ENCODE measurements around the gene ZNF439. TPM values are rescaled to one million over a fixed set of nuclear protein-coding genes. Genes with fewer than 3 reads are reported as not detected.
A peak's percentile ranks its signal among the peaks of the same experiment; 100 is the strongest.
"Not testable (repeated sequence)": the region's sequence is repeated elsewhere in the genome, so short reads cannot be mapped to it uniquely, and the experiment has no call there.

Gene ZNF439
- total RNA-seq, 2 donors from 2014 or later: 4.3 to 16.5 TPM

- Mint-ChIP-seq H3K27ac (peak overlapping the region; percentile 70), H3K36me3 (ENCODE audit: low read depth) (peaks cover 18% of the 10 kb centered on the region), H3K27me3 (no peaks in the 10 kb centered on the region), H3K9me3 (no peaks in the 10 kb centered on the region), H3K4me1 (peaks cover 6% of the 10 kb centered on the region), H3K4me3 (peak overlapping the region; percentile 91)
- ATAC-seq (replicated peaks): peak; percentile 22
These were observed 329 bp upstream of the ZNF439 start for GRCh38 chr19:11848200-11848593.

GRCh38 chr19:11850289-11850688, 1.8 kb downstream of the ZNF439 start:
- not testable (repeated sequence) for H3K27ac Mint-ChIP-seq; H3K27me3 Mint-ChIP-seq; H3K4me1 Mint-ChIP-seq; H3K9me3 Mint-ChIP-seq; ATAC-seq (replicated peaks)
- H3K36me3 Mint-ChIP-seq (ENCODE audit: low read depth): peaks cover 23% of the 10 kb centered on the region
- peak overlapping the region; percentile 91 for H3K4me3 Mint-ChIP-seq

GRCh38 chr19:11853358-11853757, 4.8 kb downstream of the ZNF439 start:
- peaks cover 32% of the 10 kb centered on the region for H3K36me3 Mint-ChIP-seq (ENCODE audit: low read depth)
- H3K4me1 Mint-ChIP-seq: peaks cover 6% of the 10 kb centered on the region
- H3K27me3 Mint-ChIP-seq: no peaks in the 10 kb centered on the region
- ATAC-seq (replicated peaks): no peak
- peaks cover 14% of the 10 kb centered on the region for H3K9me3 Mint-ChIP-seq
- no peak overlapping the region for H3K27ac Mint-ChIP-seq
- no peak overlapping the region for H3K4me3 Mint-ChIP-seq

- H3K36me3 Mint-ChIP-seq (ENCODE audit: low read depth): peaks cover 15% of the 10 kb centered on the region
- H3K4me1 Mint-ChIP-seq: no peaks in the 10 kb centered on the region
- peaks cover 27% of the 10 kb centered on the region for H3K9me3 Mint-ChIP-seq
These were observed 8.2 kb downstream of the ZNF439 start for GRCh38 chr19:11856596-11857250.

GRCh38 chr19:11860721-11861120, 12.2 kb downstream of the ZNF439 start:
- Mint-ChIP-seq H3K4me1 (no peaks in the 10 kb centered on the region), H3K27me3 (no peaks in the 10 kb centered on the region), H3K9me3 (peaks cover 36% of the 10 kb centered on the region), H3K4me3 (no peak overlapping the region), H3K27ac (no peak overlapping the region), H3K36me3 (ENCODE audit: low read depth) (peaks cover 37% of the 10 kb centered on the region)
- ATAC-seq (replicated peaks): no peak

More at GRCh38 chr19:11856596-11857250, 8.2 kb downstream of the ZNF439 start:
- Mint-ChIP-seq H3K27me3 (no peaks in the 10 kb centered on the region), H3K27ac (no peak overlapping the region), H3K4me3 (no peak overlapping the region)
- ATAC-seq (replicated peaks): no peak

- ATAC-seq (replicated peaks): no peak
These were observed 12.8 kb downstream of the ZNF439 start for GRCh38 chr19:11861301-11861700.

GRCh38 chr19:11867766-11868165, 19.2 kb downstream of the ZNF439 start:
- not testable (repeated sequence) for H3K4me1 Mint-ChIP-seq; H3K4me3 Mint-ChIP-seq; H3K27ac Mint-ChIP-seq; H3K27me3 Mint-ChIP-seq; ATAC-seq (replicated peaks)
- Mint-ChIP-seq H3K36me3 (ENCODE audit: low read depth) (peaks cover 59% of the 10 kb centered on the region), H3K9me3 (peaks cover 39% of the 10 kb centered on the region)

More at GRCh38 chr19:11861301-11861700, 12.8 kb downstream of the ZNF439 start:
- H3K27me3 Mint-ChIP-seq: no peaks in the 10 kb centered on the region
- H3K36me3 Mint-ChIP-seq (ENCODE audit: low read depth): peaks cover 37% of the 10 kb centered on the region
- H3K9me3 Mint-ChIP-seq: peaks cover 32% of the 10 kb centered on the region
- no peak overlapping the region for H3K27ac Mint-ChIP-seq
- no peak overlapping the region for H3K4me3 Mint-ChIP-seq
- no peaks in the 10 kb centered on the region for H3K4me1 Mint-ChIP-seq

- no peaks in the 10 kb centered on the region for H3K27me3 Mint-ChIP-seq
- no peak overlapping the region for H3K27ac Mint-ChIP-seq
- H3K4me1 Mint-ChIP-seq: no peaks in the 10 kb centered on the region
- no peak for ATAC-seq (replicated peaks)
- H3K4me3 Mint-ChIP-seq: no peak overlapping the region
- H3K36me3 Mint-ChIP-seq (ENCODE audit: low read depth): peaks cover 56% of the 10 kb centered on the region
- peaks cover 39% of the 10 kb centered on the region for H3K9me3 Mint-ChIP-seq
These were observed 19.7 kb downstream of the ZNF439 start for GRCh38 chr19:11868188-11868587.

GRCh38 chr19:11872624-11873023, 24.1 kb downstream of the ZNF439 start:
- Mint-ChIP-seq H3K36me3 (ENCODE audit: low read depth) (peaks cover 15% of the 10 kb centered on the region), H3K4me3 (no peak overlapping the region), H3K4me1 (no peaks in the 10 kb centered on the region), H3K9me3 (peaks cover 24% of the 10 kb centered on the region), H3K27me3 (no peaks in the 10 kb centered on the region), H3K27ac (no peak overlapping the region)
- ATAC-seq (replicated peaks): no peak

GRCh38 chr19:11873762-11874161, 25.2 kb downstream of the ZNF439 start:
- no peaks in the 10 kb centered on the region for H3K27me3 Mint-ChIP-seq

GRCh38 chr19:11879687-11880266, 31.3 kb downstream of the ZNF439 start:
- not testable (repeated sequence) for H3K36me3 Mint-ChIP-seq (ENCODE audit: low read depth); H3K4me3 Mint-ChIP-seq; H3K27ac Mint-ChIP-seq; H3K9me3 Mint-ChIP-seq; H3K4me1 Mint-ChIP-seq; H3K27me3 Mint-ChIP-seq
- ATAC-seq (replicated peaks): peak; percentile 74

More at GRCh38 chr19:11873762-11874161, 25.2 kb downstream of the ZNF439 start:
- peak; percentile 56 for ATAC-seq (replicated peaks)
- H3K36me3 Mint-ChIP-seq (ENCODE audit: low read depth): peaks cover 4% of the 10 kb centered on the region
- H3K4me3 Mint-ChIP-seq: no peak overlapping the region
- no peaks in the 10 kb centered on the region for H3K4me1 Mint-ChIP-seq
- H3K27ac Mint-ChIP-seq: no peak overlapping the region
- H3K9me3 Mint-ChIP-seq: peaks cover 15% of the 10 kb centered on the region

- no peak for ATAC-seq (replicated peaks)
- Mint-ChIP-seq H3K36me3 (ENCODE audit: low read depth) (no peaks in the 10 kb centered on the region), H3K27ac (no peak overlapping the region), H3K9me3 (no peaks in the 10 kb centered on the region), H3K27me3 (no peaks in the 10 kb centered on the region), H3K4me1 (no peaks in the 10 kb centered on the region), H3K4me3 (no peak overlapping the region)
These were observed 32.1 kb downstream of the ZNF439 start for GRCh38 chr19:11880598-11880997.

- H3K9me3 Mint-ChIP-seq: peaks cover under 1% of the 10 kb centered on the region
- no peak overlapping the region for H3K4me3 Mint-ChIP-seq
- no peaks in the 10 kb centered on the region for H3K36me3 Mint-ChIP-seq (ENCODE audit: low read depth)
- no peaks in the 10 kb centered on the region for H3K27me3 Mint-ChIP-seq
- H3K27ac Mint-ChIP-seq: no peak overlapping the region
- no peaks in the 10 kb centered on the region for H3K4me1 Mint-ChIP-seq
- peak; percentile 70 for ATAC-seq (replicated peaks)
These were observed 32.8 kb downstream of the ZNF439 start for GRCh38 chr19:11881151-11881800.

GRCh38 chr19:11882606-11883005, 34.1 kb downstream of the ZNF439 start:
- Mint-ChIP-seq H3K4me1 (no peaks in the 10 kb centered on the region), H3K4me3 (no peak overlapping the region), H3K9me3 (peaks cover 3% of the 10 kb centered on the region), H3K27me3 (no peaks in the 10 kb centered on the region), H3K27ac (no peak overlapping the region), H3K36me3 (ENCODE audit: low read depth) (no peaks in the 10 kb centered on the region)
- ATAC-seq (replicated peaks): no peak

GRCh38 chr19:11887234-11887610, 38.7 kb downstream of the ZNF439 start:
- H3K27ac Mint-ChIP-seq: peak overlapping the region; percentile 88
- H3K27me3 Mint-ChIP-seq: no peaks in the 10 kb centered on the region
- peaks cover 3% of the 10 kb centered on the region for H3K9me3 Mint-ChIP-seq
- peaks cover 13% of the 10 kb centered on the region for H3K4me1 Mint-ChIP-seq
- H3K4me3 Mint-ChIP-seq: peak overlapping the region; percentile 91
- H3K36me3 Mint-ChIP-seq (ENCODE audit: low read depth): no peaks in the 10 kb centered on the region
- ATAC-seq (replicated peaks): peak; percentile 18
